Heart left ventricle (tissue), 16 donors: ENCODE results near the gene PRMT5. TPM values are rescaled to one million over a fixed set of nuclear protein-coding genes. Genes with fewer than 3 reads are reported as not detected.
"Not testable (repeated sequence)": the region's sequence is repeated elsewhere in the genome, so short reads cannot be mapped to it uniquely, and the experiment has no call there.

Source experiments
- ATAC-seq, 4 donors: fragments of 200-7000 bp; cut with Tn5 transposase; one replicate each; pipeline ENCODE4 v1.9.1; 2020 to 2022; ENCODE audit warnings: moderate library complexity in 4 of 4, mild to moderate bottlenecking in 3 of 4, moderate number of reproducible peaks in 1 of 4
- DNase-seq, 5 donors: peaks; one replicate each; pipeline ENCODE4 v3.0.0-alpha.2; 2020
- H3K27ac ChIP-seq, 12 donors: fragments of 200-600 bp; sonication (generic) in 4 of 12; one replicate each; pipeline versions ENCODE4 v1.5.0 to v1.8.0; 2016 to 2022; ENCODE audit warnings: mild to moderate bottlenecking in 2 of 12
- H3K27me3 ChIP-seq, 9 donors: fragments of 200-600 bp; sonication (generic) in 2 of 9; one replicate each; pipeline versions ENCODE4 v1.5.1 to v1.8.0; 2016 to 2022; ENCODE audit warnings: mild to moderate bottlenecking in 3 of 9
- H3K36me3 ChIP-seq, 9 donors: fragments of 200-600 bp; sonication (generic) in 2 of 9; one replicate each; pipeline versions ENCODE4 v1.5.0 to v1.8.0; 2018 to 2022; ENCODE audit warnings: mild to moderate bottlenecking in 2 of 9
- H3K4me1 ChIP-seq, 12 donors: fragments of 200-600 bp; sonication (generic) in 4 of 12; one replicate each; pipeline versions ENCODE4 v1.5.0 to v1.8.0; 2016 to 2022; ENCODE audit warnings: mild to moderate bottlenecking in 3 of 12
- H3K4me3 ChIP-seq, 12 donors: fragments of 200-600 bp; sonication (generic) in 4 of 12; one replicate each; pipeline versions ENCODE4 v1.5.0 to v1.8.0; 2017 to 2022; ENCODE audit warnings: mild to moderate bottlenecking in 9 of 12, moderate library complexity in 4 of 12
- H3K9me3 ChIP-seq, 12 donors: fragments of 200-600 bp; sonication (generic) in 4 of 12; one replicate each; pipeline versions ENCODE4 v1.5.0 to v1.8.0; 2016 to 2022; ENCODE audit warnings: mild to moderate bottlenecking in 1 of 12
- CTCF ChIP-seq, 12 donors: fragments of 200-600 bp; sonication (generic) in 4 of 12; IDR thresholded peaks; one replicate each; pipeline versions ENCODE4 v1.5.0 to v1.8.0; 2018 to 2022; ENCODE audit warnings: antibody characterized with exemption in 12 of 12, mild to moderate bottlenecking in 5 of 12
- POLR2A ChIP-seq, 2 donors: fragments of 450-650 bp; IDR thresholded peaks; one replicate each; pipeline ENCODE4 v1.6.1; 2017; ENCODE audit warnings: antibody characterized with exemption in 2 of 2, mild to moderate bottlenecking in 2 of 2, moderate library complexity in 2 of 2
- WGBS, 4 donors: extraction: QIAGEN DNeasy Blood & Tissue Kit in 2 of 4; methylation state at CpG; one replicate each; pipeline versions ENCODE4 v1.1.5 to v1.1.7; 2013 to 2018; 5-methylcytosine and 5-hydroxymethylcytosine counted together
- intact Hi-C, 10 donors: fragments of 100-400 bp; cut with DNase I; formaldehyde crosslinking; loops; one replicate each; pipeline versions ENCODE4 v1.11.1 to v1.14.2; 2022
- polyA plus RNA-seq, 2 donors: library from polyadenylated mRNA; stranded (reverse); fragments of 200-250 nt; gene quantifications; one replicate each; pipeline ENCODE4 v1.2.3, GENCODE V29; 2013
- total RNA-seq, 9 donors: library from RNA; depleted of rRNA in 2 of 9; stranded (reverse); fragments of >200 nt in 2 of 9; fragmentation: NEBNext Ultra II Directional in 3 of 9; extraction: Animal tissue kit (Norgen Biotek cat#: 25700) in 3 of 9; gene quantifications; one replicate each; pipeline versions ENCODE4 v1.1.0 to v1.2.4, GENCODE V29; 2016 to 2023
- donor health status: ischemic (EF 13 %, LVEDD 7.1; RV severe dilation, severe dysfunction).
- donor health status: healthy with polysubstance abuse.
- donor health status: DM: no; HTN: yes; CAD: no.
- donor health status: DM: no; HTN: no; CAD: no.
- donor health status: ischemic (EF 25% LVEDD 6.9; RV normal size, moderate dysfunction).
- donor health status: ischemic (EF 25% LVEDD 5.7; RV mildly dilated, moderate dysfunction).
- donor health status: healthy.
- donor health status: DM: yes; HTN: yes; CAD: no.
- donor health status: ischemic (EF 35%, LVEDD 5.7; RV mildly dilated, moderate dysfunction).
- donor health status: nonischemic (EF 11% LVEDD 7.7; RV severe dilation, severe dysfunction).
- donor health status: DM: yes; HTN: yes; CAD: no.
- donor health status: PGD.
- donor health status: ischemic (EF 29% LVEDD 5.4; RV normal size, mild dysfunction).
- donor health status: nonischemic (EF 23%, LVEDD 6.1; RV moderate dilation, normal function).

Gene PRMT5
- total and polyA plus RNA-seq, 11 donors: 10.4 to 101 (median 48.8) TPM

- H3K27ac ChIP-seq: no peak overlapping the region
- H3K27me3 ChIP-seq: no peaks in the 10 kb centered on the region
- 91 to 95% (median 94%) methylated on average over 6 of the region's 6 CpGs for WGBS, 4 donors
- no peak for ATAC-seq
- DNase-seq: no peak
- H3K36me3 ChIP-seq: no peaks in the 10 kb centered on the region
- intact Hi-C loops: no loop called here
- no peaks in the 10 kb centered on the region for H3K9me3 ChIP-seq
- TF ChIP-seq CTCF (IDR thresholded peaks at IDR 0.05): no peak
- no peak for TF ChIP-seq POLR2A (IDR thresholded peaks at IDR 0.05)
- peaks cover 0 to 6% (median 0%) of the 10 kb centered on the region in 12 donors for H3K4me1 ChIP-seq
- no peak overlapping the region for H3K4me3 ChIP-seq
Observed at GRCh38 chr14:22962061-22962676, 33.0 kb upstream of the PRMT5 start.

- H3K27ac ChIP-seq: peak overlapping the region; percentile 75 to 98 (median 95)
Observed at GRCh38 chr14:22955702-22956569, 26.8 kb upstream of the PRMT5 start.

GRCh38 chr14:22952418-22952817, 23.2 kb upstream of the PRMT5 start:
- Histone ChIP-seq H3K36me3 (peaks cover 0 to 70% (median 58%) of the 10 kb centered on the region in 9 donors), H3K4me3 (no peak overlapping the region), H3K27me3 (no peaks in the 10 kb centered on the region), H3K4me1 (peaks cover 0 to 17% (median 8%) of the 10 kb centered on the region in 12 donors), H3K9me3 (no peaks in the 10 kb centered on the region), H3K27ac (no peak overlapping the region)
- intact Hi-C loops: no loop called here
- 93 to 100% (median 95%) methylated on average over 1 of the region's 1 CpG for WGBS, 4 donors
- DNase-seq: no peak
- TF ChIP-seq CTCF (IDR thresholded peaks at IDR 0.05) (no peak), POLR2A (IDR thresholded peaks at IDR 0.05) (no peak)
- ATAC-seq: no peak

More at GRCh38 chr14:22955702-22956569, 26.8 kb upstream of the PRMT5 start:
- Histone ChIP-seq H3K4me3 (peak overlapping the region; percentile 53 to 87 (median 78)), H3K27me3 (no peaks in the 10 kb centered on the region), H3K9me3 (no peaks in the 10 kb centered on the region), H3K36me3 (peaks cover 0 to 35% (median 25%) of the 10 kb centered on the region in 9 donors), H3K4me1 (peaks cover 0 to 20% (median 8%) of the 10 kb centered on the region in 12 donors)
- 25 to 27% (median 25%) methylated on average over 19 of the region's 19 CpGs for WGBS, 4 donors
- no peak for ATAC-seq
- intact Hi-C loops: no loop called here
- no peak for DNase-seq
- no peak for TF ChIP-seq CTCF (IDR thresholded peaks at IDR 0.05)
- TF ChIP-seq POLR2A (IDR thresholded peaks at IDR 0.05): no peak

GRCh38 chr14:22951795-22952194, 22.6 kb upstream of the PRMT5 start:
- H3K9me3 ChIP-seq, H3K27me3 ChIP-seq, H3K27ac ChIP-seq, H3K4me3 ChIP-seq, ATAC-seq, intact Hi-C loops: not testable (repeated sequence)
- 89 to 94% (median 90%) methylated on average over 8 of the region's 8 CpGs for WGBS, 4 donors
- Histone ChIP-seq H3K36me3 (peaks cover 0 to 76% (median 63%) of the 10 kb centered on the region in 9 donors), H3K4me1 (peaks cover 0 to 13% (median 7%) of the 10 kb centered on the region in 12 donors)
- peak in 1 of 5 donors; percentile 28 for DNase-seq
